ENCODE measurements around the gene LRRC49. TPM values are rescaled to one million over a fixed set of nuclear protein-coding genes. Genes with fewer than 3 reads are reported as not detected.

The LRRC49 gene
- total RNA-seq, 1 experiment from 2014 or later: 8.3 TPM

DNA sequence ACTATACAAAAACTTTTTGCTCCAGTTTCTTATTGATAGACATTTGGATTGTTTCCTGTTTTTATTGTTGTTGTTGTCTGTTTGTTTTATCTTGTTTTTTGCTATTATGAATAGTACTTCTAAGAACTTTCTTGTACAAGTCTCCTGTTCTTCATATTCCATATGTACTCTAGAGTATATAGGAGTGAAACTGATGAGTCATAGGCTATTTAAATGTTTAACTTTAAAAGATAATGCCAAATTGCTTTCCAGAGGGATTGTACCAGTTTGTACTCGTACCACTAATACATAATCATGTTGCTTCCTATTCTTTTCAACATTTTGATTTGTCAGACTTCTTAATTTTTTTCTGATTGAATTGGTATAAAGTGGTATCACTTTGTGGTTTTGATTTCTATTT lies 19.6 kb downstream of the LRRC49 start:
- TF ChIP-seq, protein P1, sequence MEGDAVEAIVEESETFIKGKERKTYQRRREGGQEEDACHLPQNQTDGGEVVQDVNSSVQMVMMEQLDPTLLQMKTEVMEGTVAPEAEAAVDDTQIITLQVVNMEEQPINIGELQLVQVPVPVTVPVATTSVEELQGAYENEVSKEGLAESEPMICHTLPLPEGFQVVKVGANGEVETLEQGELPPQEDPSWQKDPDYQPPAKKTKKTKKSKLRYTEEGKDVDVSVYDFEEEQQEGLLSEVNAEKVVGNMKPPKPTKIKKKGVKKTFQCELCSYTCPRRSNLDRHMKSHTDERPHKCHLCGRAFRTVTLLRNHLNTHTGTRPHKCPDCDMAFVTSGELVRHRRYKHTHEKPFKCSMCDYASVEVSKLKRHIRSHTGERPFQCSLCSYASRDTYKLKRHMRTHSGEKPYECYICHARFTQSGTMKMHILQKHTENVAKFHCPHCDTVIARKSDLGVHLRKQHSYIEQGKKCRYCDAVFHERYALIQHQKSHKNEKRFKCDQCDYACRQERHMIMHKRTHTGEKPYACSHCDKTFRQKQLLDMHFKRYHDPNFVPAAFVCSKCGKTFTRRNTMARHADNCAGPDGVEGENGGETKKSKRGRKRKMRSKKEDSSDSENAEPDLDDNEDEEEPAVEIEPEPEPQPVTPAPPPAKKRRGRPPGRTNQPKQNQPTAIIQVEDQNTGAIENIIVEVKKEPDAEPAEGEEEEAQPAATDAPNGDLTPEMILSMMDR (conservative IDR thresholded peaks at IDR 0.05): no peak
- no peak overlapping the region for H4K91ac ChIP-seq (ENCODE audit: insufficient read length, low read depth, low read length)
- WGBS (ENCODE audit: extremely low coverage, insufficient read length, low lambda C conversion rate): no CpG with 5 or more reads among the region's 1 CpG

More for the DNA sequence above, 19.6 kb downstream of the LRRC49 start:
- no peaks in the 10 kb centered on the region for H3K4me1 Mint-ChIP-seq
- H2BK120ac ChIP-seq (ENCODE audit: low read depth, low read length, poor library complexity, severe bottlenecking): no peak overlapping the region
- no peaks in the 10 kb centered on the region for H3K27me3 ChIP-seq (ENCODE audit: insufficient read depth, low read length)
- H3K23ac ChIP-seq (ENCODE audit: insufficient read length, low read depth, low read length): no peak overlapping the region
- no peak overlapping the region for H3K4ac ChIP-seq (ENCODE audit: low read depth, low read length)
- no peak overlapping the region for H2AFZ ChIP-seq (ENCODE audit: low read length)
- no peak overlapping the region for H3K9ac ChIP-seq (ENCODE audit: extremely low read depth, insufficient read length, low read length)
- no peak overlapping the region for H2BK12ac ChIP-seq (ENCODE audit: insufficient read length, low read depth, low read length)
- peaks cover 6 to 11% (median 8%) of the 10 kb centered on the region in 3 experiments for H3K36me3 Mint-ChIP-seq (ENCODE audit: insufficient read depth in 1 of 3, low read depth in 3 of 3)
- no peaks in the 10 kb centered on the region for H4K20me1 ChIP-seq (ENCODE audit: control insufficient read depth, insufficient read depth, insufficient read length)
- no peak overlapping the region for H3K4me3 Mint-ChIP-seq
- H3K23me2 ChIP-seq (ENCODE audit: insufficient read length, low read depth, low read length, poor library complexity, severe bottlenecking): no peaks in the 10 kb centered on the region
- H3K14ac ChIP-seq (ENCODE audit: insufficient read depth, low read length): no peak overlapping the region
- H4K5ac ChIP-seq (ENCODE audit: insufficient read length, low read depth, low read length): no peak overlapping the region
- no peak overlapping the region for H3K56ac ChIP-seq (ENCODE audit: insufficient read length, low read depth, low read length)
- no peaks in the 10 kb centered on the region for H3K4me1 ChIP-seq (ENCODE audit: insufficient read depth, low read length)
- no peak overlapping the region for H3K18ac ChIP-seq (ENCODE audit: insufficient read length, low read depth, low read length)
- no peaks in the 10 kb centered on the region for H3K9me3 ChIP-seq (ENCODE audit: control insufficient read depth, low read depth, low read length)
- peaks cover 1% of the 10 kb centered on the region; the same call in 1 of the 2 replicates for H3K27me3 Mint-ChIP-seq (ENCODE audit: low read depth)
- no peak overlapping the region for H3K27ac ChIP-seq (ENCODE audit: insufficient read length, low read depth, low read length)
- no peak overlapping the region for H2BK20ac ChIP-seq (ENCODE audit: low read depth, low read length, poor library complexity, severe bottlenecking)
- H3K27ac Mint-ChIP-seq: no peak overlapping the region
- no peak overlapping the region for H2AK5ac ChIP-seq (ENCODE audit: insufficient read length, low read length)
- H4K8ac ChIP-seq (replicated peaks; ENCODE audit: insufficient read length, low read depth, low read length): no peak overlapping the region
- no peaks in the 10 kb centered on the region for H3K79me1 ChIP-seq (ENCODE audit: insufficient read depth, low read depth, low read length, poor library complexity, severe bottlenecking)
- no peaks in the 10 kb centered on the region for H3K79me2 ChIP-seq (ENCODE audit: insufficient read depth, low read length)
- H2BK5ac ChIP-seq (ENCODE audit: insufficient read length, low read length): no peak overlapping the region
- peaks cover 0 to 5% of the 10 kb centered on the region in 2 experiments; a peak in 2 of 5 replicates for H3K9me3 Mint-ChIP-seq
- no peak overlapping the region for H3K4me2 ChIP-seq (ENCODE audit: insufficient read depth, insufficient read length, low read length)
- no peak for DNase-seq
- H3T11ph ChIP-seq (ENCODE audit: low read length): no peak overlapping the region
- no peak overlapping the region for H2BK15ac ChIP-seq (ENCODE audit: low read depth, low read length)
